Activated gamma-delta T cell (primary cell): ENCODE results near the gene LCE2D.

ENCODE experiments used
- DNase-seq: peaks from one replicate; lab custom pipeline; 2025; lab: John Stamatoyannopoulos, UW

The LCE2D gene

GRCh38 chr1:152697701-152698600 lies 34.8 kb downstream of the LCE2D start, which contains the start of gene LCE2A:
TSS of gene LCE2A (plus strand) at chr1:152698345. CDS start at chr1:152698902, 557 bp downstream.
- no peak for DNase-seq

DNA sequence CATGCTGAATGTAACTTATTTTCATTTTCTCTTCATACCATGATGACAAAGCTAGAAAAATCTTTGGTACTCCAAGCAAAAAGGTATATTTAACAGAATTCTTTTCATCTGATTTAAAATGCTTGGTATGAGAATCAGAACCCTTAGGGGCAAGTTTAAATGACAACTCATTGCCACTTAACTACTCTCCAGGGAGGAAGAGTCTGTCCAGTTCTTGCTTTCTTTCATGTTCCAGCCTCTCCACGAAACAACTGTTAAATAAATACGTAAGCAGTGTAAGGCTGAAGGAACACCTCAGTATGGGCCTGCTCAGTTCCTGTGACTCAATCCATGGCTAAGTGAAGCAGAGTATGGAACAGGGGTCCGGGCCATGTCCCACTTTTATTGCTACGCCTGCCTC lies 36.6 kb downstream of the LCE2D start:
- no peak for DNase-seq

- no peak for DNase-seq
These were observed 44.7 kb downstream of the LCE2D start, which contains the start of gene LCE4A for GRCh38 chr1:152707860-152708259. TSS of gene LCE4A (plus strand) at chr1:152708160. CDS start at chr1:152709076, 916 bp downstream.
